Lung (tissue), 12 donors: Measurements from ENCODE around the gene CHMP1B. TPM values are rescaled to one million over a fixed set of nuclear protein-coding genes. Genes with fewer than 3 reads are reported as not detected.
A peak's percentile ranks its signal among the peaks of the same experiment; 100 is the strongest.

ENCODE experiments used
- ATAC-seq: fragments of 200-7000 bp; cut with Tn5 transposase; one replicate; pipeline ENCODE4 v1.9.1; 2020; ENCODE audit warnings: moderate number of reproducible peaks; ENCODE audit not compliant: insufficient read depth, low FRiP score
- DNase-seq, 3 donors: peaks; one replicate each; pipeline ENCODE4 v3.0.0-alpha.2; 2013 to 2017
- H3K27ac ChIP-seq, 2 donors: one replicate each; pipeline ENCODE4 v1.5.1; 2013; ENCODE audit warnings: mild to moderate bottlenecking in 2 of 2, moderate library complexity in 2 of 2, control low read depth in 1 of 2, inconsistent platforms in 1 of 2, low read depth in 1 of 2, low read length in 1 of 2
- H3K27me3 ChIP-seq, 3 donors: one replicate each; pipeline ENCODE4 v1.5.1; 2013; ENCODE audit warnings: low read length in 2 of 3; ENCODE audit not compliant: control insufficient read depth in 3 of 3, insufficient read depth in 3 of 3
- H3K36me3 ChIP-seq, 4 donors: one replicate each; pipeline ENCODE4 v1.5.1; 2013; ENCODE audit warnings: low read length in 4 of 4, mild to moderate bottlenecking in 1 of 4, moderate library complexity in 1 of 4; ENCODE audit not compliant: control insufficient read depth in 4 of 4, insufficient read depth in 4 of 4
- H3K4me1 ChIP-seq, 5 donors: one replicate each; pipeline ENCODE4 v1.5.1; 2013; ENCODE audit warnings: low read length in 5 of 5, mild to moderate bottlenecking in 2 of 5, moderate library complexity in 1 of 5; ENCODE audit not compliant: control insufficient read depth in 5 of 5, insufficient read depth in 5 of 5
- H3K4me3 ChIP-seq: one replicate; pipeline ENCODE4 v1.5.1; 2013; ENCODE audit warnings: mild to moderate bottlenecking, control low read depth, moderate library complexity
- H3K9ac ChIP-seq, 2 donors: one replicate each; pipeline ENCODE4 v1.5.1; 2013; ENCODE audit warnings: low read length in 2 of 2, control low read depth in 1 of 2; ENCODE audit not compliant: insufficient read depth in 1 of 2
- H3K9me3 ChIP-seq, 4 donors: one replicate each; pipeline ENCODE4 v1.5.1; 2013; ENCODE audit warnings: low read length in 3 of 4, mild to moderate bottlenecking in 1 of 4, moderate library complexity in 1 of 4; ENCODE audit not compliant: control insufficient read depth in 4 of 4, insufficient read depth in 3 of 4
- WGBS, 2 donors: extraction: QIAGEN DNeasy Blood & Tissue Kit; methylation state at CpG; one replicate each; pipeline ENCODE4 v1.1.7; 2013; 5-methylcytosine and 5-hydroxymethylcytosine counted together
- polyA plus RNA-seq, 2 donors: library from polyadenylated mRNA; stranded (reverse); fragments of 200-250 nt; gene quantifications; one replicate each; pipeline ENCODE4 v1.2.1, GENCODE V29; 2013
- total RNA-seq, 2 donors: library from RNA; depleted of rRNA in 1 of 2; stranded (reverse); fragments of >200 nt in 1 of 2; gene quantifications; one replicate each; pipeline ENCODE4 v1.2.1, GENCODE V29; 2014 to 2021
- TF ChIP-seq, protein P1 (sequence below): IDR thresholded peaks from 2 replicates; pipeline ENCODE4 v1.5.1; 2012; ENCODE audit warnings: mild to moderate bottlenecking; ENCODE audit errors: control extremely low read depth, extremely low read depth
- donor health status: control.
- donor health status: control.
- donor health status: Bipolar disorder and iron deficiency.
- donor health status: healthy.
- donor health status: DM: yes; HTN: yes; CAD: no.

The CHMP1B gene
- total and polyA plus RNA-seq, 4 donors: 34.6 to 56.2 (median 40.3) TPM

DNA sequence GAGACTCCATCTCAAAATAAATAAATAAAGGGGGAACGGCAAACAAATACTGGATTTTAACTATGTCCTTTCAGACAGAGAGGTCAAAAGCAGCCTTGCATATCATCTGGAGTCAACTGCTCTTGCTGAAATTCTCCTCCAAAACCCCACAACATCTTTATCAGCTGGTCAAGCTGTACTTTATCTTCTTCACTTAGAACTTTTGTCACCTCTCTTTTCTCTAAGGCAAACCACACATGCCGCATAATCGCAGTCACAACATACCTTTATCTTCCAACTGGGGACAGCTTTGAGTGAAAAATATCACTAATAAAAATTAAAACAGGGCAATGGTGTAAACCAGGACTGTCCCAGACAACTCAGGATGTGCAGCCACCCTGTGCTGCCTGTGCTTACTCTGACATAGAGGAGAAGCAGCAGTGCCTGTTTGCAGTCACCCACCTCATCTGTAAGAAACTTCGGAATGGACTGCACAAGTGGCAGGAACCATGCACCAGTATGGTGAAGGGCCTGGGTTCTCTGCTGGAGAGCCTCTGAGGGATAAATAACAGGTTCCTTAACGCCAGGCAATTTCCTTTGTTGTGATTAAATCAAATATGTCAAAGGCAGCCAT is 50.7 kb downstream of the CHMP1B start:
- Histone ChIP-seq H3K9ac (no peak overlapping the region), H3K27ac (no peak overlapping the region), H3K9me3 (no peaks in the 10 kb centered on the region), H3K27me3 (no peaks in the 10 kb centered on the region), H3K4me1 (peaks cover 0 to 8% (median 1%) of the 10 kb centered on the region in 5 donors), H3K36me3 (peaks cover 0 to 14% (median 1%) of the 10 kb centered on the region in 4 donors), H3K4me3 (no peak overlapping the region)
- DNase-seq (no peak), ATAC-seq (no peak)
- TF ChIP-seq, protein P1, sequence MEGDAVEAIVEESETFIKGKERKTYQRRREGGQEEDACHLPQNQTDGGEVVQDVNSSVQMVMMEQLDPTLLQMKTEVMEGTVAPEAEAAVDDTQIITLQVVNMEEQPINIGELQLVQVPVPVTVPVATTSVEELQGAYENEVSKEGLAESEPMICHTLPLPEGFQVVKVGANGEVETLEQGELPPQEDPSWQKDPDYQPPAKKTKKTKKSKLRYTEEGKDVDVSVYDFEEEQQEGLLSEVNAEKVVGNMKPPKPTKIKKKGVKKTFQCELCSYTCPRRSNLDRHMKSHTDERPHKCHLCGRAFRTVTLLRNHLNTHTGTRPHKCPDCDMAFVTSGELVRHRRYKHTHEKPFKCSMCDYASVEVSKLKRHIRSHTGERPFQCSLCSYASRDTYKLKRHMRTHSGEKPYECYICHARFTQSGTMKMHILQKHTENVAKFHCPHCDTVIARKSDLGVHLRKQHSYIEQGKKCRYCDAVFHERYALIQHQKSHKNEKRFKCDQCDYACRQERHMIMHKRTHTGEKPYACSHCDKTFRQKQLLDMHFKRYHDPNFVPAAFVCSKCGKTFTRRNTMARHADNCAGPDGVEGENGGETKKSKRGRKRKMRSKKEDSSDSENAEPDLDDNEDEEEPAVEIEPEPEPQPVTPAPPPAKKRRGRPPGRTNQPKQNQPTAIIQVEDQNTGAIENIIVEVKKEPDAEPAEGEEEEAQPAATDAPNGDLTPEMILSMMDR: no peak
- 73 to 80% methylated on average over 5 of the region's 5 CpGs for WGBS, 2 donors

DNA sequence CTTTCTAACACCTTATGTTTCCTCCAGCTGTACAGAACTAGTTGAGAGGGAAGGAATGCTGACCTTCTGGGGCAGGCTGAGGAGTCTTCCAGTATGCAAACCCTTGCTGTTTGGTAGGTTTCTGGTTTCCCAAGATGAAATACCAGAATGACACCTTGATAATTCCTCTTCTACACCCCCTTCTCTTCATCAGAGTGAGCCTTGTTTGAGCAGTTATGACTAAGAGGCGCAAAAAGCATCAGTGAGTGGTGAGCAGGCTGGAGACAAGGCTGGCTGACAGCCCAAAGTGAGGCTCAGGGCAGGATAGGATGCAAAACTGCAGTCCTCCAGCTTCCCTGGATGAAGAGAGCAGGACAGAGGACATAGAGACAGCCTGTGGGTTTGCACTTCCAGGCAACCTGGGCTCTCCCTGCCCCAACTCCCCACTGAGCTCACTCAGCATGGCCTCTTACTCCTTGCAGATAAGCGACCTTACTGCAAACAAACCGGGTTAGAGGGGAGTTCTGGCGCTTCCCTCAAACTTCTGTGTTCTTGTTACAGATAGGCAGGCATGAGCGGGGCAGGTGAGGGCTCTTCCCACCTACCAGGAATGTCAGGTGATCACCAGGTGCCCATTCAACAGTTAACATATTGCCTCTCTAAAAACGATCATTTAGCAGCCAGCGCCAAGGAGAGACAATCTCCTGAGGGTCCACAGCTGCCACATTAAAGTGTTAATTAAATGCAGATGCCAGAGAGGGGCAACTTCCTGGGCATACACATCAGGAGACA is 51.5 kb downstream of the CHMP1B start:
- ATAC-seq (peak; percentile 53), DNase-seq (no peak)
- Histone ChIP-seq H3K27ac (peak overlapping the region in 1 of 2 donors; percentile 17), H3K4me3 (no peak overlapping the region), H3K36me3 (peaks cover 0 to 14% (median 1%) of the 10 kb centered on the region in 4 donors), H3K4me1 (peaks cover 4 to 14% (median 6%) of the 10 kb centered on the region in 5 donors), H3K27me3 (no peaks in the 10 kb centered on the region), H3K9me3 (no peaks in the 10 kb centered on the region), H3K9ac (no peak overlapping the region)
- TF ChIP-seq, protein P1: no peak
- WGBS, 2 donors: 69 to 80% methylated on average over 7 of the region's 7 CpGs

Other genes starting within 250 kb of the CHMP1B start
- not detected for gene SLC35G4, start 241.8 kb upstream of the CHMP1B start, total RNA-seq
- gene SLC35G4, start 241.8 kb upstream of the CHMP1B start, polyA plus RNA-seq: not detected
- gene GNAL, start 162.1 kb upstream of the CHMP1B start, total RNA-seq: 1 to 10 TPM; 3.5 to 3.7 TPM
- 1 to 10 TPM in 1 of 2 donors, under 1 TPM in 1; 0.49 to 1.5 TPM for gene GNAL, start 162.1 kb upstream of the CHMP1B start, polyA plus RNA-seq
- 10 to 100 TPM; 41.3 to 71.4 TPM for gene MPPE1, start 56.9 kb downstream of the CHMP1B start, total RNA-seq
- gene MPPE1, start 56.9 kb downstream of the CHMP1B start, polyA plus RNA-seq: 10 to 100 TPM; 41.3 to 46.7 TPM
- gene IMPA2, start 130.1 kb downstream of the CHMP1B start, total RNA-seq: 10 to 100 TPM; 60.8 to 62.2 TPM
- 10 to 100 TPM; 43.4 to 65.4 TPM for gene IMPA2, start 130.1 kb downstream of the CHMP1B start, polyA plus RNA-seq
- under 1 TPM; 0.06 to 0.09 TPM for gene ANKRD62, start 242.4 kb downstream of the CHMP1B start, total RNA-seq
- under 1 TPM in 1 of 2 donors, not detected in 1; 0.12 TPM for gene ANKRD62, start 242.4 kb downstream of the CHMP1B start, polyA plus RNA-seq